Activated CD4-positive, CD25-positive, alpha-beta regulatory T cell (primary cell): ENCODE data around the gene ARHGAP25.

Source experiments
- DNase-seq, 4 experiments: peaks; one replicate each; lab custom pipeline; 2025; lab: John Stamatoyannopoulos, UW

ARHGAP25 gene, protein sequence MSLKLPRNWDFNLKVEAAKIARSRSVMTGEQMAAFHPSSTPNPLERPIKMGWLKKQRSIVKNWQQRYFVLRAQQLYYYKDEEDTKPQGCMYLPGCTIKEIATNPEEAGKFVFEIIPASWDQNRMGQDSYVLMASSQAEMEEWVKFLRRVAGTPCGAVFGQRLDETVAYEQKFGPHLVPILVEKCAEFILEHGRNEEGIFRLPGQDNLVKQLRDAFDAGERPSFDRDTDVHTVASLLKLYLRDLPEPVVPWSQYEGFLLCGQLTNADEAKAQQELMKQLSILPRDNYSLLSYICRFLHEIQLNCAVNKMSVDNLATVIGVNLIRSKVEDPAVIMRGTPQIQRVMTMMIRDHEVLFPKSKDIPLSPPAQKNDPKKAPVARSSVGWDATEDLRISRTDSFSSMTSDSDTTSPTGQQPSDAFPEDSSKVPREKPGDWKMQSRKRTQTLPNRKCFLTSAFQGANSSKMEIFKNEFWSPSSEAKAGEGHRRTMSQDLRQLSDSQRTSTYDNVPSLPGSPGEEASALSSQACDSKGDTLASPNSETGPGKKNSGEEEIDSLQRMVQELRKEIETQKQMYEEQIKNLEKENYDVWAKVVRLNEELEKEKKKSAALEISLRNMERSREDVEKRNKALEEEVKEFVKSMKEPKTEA

DNA sequence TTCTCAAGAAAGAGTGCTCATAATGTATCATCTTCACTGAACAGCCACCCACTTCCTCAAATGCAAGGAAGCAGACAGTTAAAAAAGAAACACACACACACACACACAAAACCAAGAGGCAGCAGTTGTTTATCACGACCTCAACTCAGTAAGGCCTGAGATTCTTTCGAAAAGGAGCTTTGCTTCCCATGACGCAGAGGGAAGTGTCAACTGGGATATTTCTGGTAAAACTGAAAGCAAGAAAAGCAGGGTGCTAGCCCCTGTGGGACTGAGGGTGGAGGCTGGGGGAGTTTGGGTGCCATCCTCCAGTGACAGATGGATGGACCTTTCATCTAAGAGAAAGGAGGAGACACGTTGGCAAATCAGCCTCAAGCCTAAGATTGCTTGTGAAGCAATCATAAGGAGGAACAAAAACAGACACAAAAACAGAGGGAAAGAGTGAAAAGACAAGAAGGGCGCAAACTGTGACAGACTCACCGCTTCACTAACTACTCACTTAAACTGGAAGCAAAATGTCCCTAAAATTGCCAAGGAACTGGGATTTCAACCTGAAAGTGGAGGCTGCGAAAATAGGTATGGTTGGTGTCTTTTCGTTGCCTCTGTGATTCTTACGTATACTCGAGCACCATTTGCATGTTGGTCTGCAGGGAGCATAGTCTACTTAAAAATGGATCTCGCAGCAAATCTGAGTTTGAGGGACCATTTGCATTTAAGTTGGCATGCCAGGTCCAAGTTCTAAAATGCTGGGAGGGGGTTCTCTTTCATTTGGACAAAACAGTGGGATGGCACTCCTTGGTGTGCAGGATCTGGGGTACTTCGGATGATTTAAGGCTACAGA, at the start of gene ARHGAP25:
Gene ARHGAP25 (plus strand): TSS at position 124 of the 838 bp plus-strand sequence. CDS start 389 bp downstream, at position 513.
- DNase-seq: no peak

DNA sequence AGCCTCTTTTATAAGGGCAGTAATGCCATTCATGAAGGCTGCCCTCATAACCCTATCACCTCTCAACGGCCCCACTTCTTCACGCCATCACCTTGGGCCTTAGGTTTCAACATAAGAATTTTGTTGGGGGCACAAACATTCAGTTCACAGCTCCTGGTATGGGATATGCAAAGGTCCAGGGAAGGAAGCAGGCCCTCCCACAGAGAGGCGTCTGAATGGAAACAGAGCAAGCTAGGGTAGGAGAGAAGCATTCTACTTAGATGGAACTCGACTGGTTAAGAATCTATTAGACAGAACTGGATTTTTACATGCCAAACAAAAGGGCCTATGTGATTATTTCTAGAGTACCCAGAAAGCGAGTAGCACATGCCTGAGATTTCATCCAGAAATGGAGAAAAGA, 48.4 kb upstream of the ARHGAP25 start:
- DNase-seq: no peak

DNA sequence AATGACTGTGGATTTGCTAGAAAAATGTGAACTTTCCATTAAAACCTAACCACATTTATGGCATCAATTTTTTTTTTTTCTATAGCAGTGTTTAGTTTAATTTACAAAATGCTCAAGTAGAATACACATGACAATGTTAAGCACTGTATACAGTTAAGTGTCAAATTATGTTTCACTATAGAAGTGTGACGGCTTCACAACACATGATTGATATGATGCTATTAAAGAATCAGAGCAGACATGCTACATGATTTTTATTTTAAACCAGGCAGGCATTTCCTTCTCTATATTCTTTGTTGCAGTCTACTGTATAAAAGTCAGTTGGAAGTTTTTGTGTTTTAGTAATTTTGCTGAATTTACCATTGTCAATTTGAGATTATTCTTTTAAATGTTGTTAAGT, 47.6 kb upstream of the ARHGAP25 start:
- DNase-seq: no peak

DNA sequence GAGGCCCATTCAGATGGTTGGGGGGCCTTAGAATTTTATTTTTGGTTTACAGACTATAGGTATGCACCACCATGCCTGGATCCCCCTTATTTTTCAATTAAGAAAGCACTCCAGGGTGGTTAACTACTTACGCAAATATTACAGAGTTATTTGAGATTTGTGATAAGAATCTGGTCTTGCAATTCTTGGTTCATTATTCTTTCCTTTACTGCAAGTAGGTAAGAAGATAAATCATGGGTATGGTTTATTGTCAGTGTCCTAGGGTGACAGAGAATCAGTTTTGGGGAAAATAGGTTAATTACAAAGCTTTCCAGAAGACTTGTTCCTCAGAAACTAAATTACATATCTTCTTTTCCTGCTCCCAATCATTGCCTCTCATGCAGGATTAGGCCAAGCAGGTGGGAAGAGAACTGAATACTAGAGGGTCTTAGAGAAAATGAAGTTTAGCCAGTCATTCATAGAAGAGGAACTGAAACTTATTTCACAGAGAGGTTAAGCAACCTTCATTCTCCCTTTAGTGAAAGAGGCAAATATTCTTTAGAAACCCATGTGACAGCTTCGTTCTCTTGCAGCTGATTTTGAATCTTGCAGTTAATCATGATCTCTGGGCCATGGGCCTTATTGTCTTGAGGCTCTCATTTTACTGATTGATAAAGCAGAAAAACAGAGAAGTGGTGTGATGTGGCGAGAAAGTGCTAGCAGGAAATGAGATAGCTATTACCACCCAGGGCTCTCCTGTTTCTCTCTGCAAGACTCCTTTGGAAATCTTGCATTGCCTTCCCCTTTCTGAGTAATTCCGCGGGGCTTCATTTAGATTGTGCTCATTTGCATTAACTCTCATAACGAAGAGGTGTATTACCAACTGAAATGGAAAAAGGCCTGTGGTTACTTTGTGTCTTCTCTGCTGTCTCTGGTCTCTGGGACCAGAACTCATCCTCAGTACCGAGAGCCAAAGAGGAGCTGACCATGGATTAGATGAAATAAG, 44.8 kb upstream of the ARHGAP25 start:
- no peak for DNase-seq

DNA sequence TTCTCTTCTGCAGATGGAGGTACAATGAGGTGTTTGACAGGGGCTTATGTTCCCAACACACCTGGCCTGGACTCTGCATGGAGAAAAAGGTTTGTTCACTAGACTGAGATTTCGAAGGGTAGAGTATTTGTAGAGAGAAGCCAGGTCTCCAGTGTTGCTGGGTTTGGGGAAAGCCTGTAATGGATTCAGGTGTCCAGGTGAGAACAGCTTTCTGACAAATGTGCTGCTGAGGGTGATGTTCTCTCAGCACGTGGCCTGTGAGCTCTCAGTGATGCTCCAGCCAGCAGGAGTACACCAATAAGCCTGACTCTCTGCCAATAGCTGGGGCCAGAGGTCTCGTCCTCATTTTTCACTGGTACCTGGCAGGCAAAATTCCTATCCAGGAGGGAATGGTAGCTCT, 43.8 kb upstream of the ARHGAP25 start:
- DNase-seq: no peak

DNA sequence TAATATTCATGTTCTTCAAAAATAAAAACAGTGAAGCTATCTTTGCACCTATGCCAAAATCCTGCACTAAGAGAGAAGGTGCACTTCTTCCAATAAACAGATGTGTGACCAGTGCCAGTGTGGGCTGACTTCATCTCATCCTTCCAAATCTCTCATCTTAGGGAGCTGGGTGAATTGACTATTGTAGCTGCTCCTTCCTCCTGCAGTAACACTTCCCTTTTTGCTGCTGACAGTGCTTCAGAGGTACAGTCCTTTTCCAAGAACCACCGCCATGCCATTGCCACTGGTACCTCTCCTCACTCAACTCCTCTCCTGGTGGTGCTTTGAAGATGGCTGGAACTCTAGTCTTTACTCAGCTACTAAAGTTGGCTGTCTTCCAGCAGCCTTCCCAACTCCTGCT, 42.1 kb upstream of the ARHGAP25 start:
- DNase-seq: no peak

DNA sequence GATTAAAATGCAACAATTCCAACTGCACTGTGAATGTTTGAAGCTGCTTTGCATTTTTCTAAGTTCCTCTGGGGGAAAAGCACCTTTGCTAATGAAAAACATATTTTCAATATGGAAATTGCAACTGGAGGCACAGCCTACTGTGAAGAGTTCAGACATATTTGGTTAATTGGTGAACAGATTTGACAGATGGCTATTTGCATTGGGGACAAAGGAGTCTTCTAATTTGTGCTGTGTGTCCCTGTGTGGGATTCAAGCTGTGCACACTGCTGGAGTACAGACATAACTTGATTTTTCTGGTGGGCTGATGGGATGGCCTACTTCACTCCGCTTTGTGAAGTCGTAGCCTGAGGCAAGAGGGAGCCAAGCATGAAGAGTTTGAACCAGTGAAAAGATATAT, 40.7 kb upstream of the ARHGAP25 start:
- DNase-seq: no peak

DNA sequence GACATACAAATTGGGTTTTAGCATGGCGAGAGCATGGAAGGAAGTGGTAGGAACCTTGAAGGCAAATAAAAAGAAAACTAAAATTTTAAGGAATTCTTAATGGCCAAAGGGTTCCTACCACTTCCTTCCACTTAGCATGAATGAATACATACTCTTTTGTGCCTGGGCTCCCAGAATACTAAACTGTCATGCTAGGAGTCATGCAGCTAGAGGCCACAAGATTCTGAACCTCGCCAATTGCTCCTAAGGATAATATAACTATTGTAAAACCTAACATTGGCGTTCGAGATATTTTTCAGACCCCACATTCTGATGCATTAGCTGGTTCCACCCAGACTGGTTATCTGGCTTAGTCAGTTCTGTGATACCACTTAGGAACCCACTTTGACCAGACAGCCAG, 38.6 kb upstream of the ARHGAP25 start:
- no peak for DNase-seq

DNA sequence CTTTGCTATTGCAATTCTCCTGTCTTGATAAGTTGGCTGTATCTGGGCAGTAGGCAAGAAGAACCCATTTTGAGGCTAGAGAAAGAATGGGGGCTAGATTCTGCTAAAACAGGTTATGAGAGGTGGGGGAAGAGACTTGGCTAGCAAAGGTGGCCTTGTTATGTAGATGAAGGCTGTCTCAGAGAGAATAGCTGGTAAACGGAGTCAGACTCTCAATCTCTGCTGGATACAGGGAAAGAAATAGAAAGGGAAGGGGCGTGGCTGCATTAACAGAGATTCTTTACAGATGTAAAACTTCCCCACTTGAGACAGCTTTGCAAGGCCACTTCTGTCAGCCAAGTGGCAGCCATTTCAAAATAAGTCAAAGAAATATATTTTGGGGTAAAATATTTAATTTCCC, 38.1 kb upstream of the ARHGAP25 start:
- no peak for DNase-seq

DNA sequence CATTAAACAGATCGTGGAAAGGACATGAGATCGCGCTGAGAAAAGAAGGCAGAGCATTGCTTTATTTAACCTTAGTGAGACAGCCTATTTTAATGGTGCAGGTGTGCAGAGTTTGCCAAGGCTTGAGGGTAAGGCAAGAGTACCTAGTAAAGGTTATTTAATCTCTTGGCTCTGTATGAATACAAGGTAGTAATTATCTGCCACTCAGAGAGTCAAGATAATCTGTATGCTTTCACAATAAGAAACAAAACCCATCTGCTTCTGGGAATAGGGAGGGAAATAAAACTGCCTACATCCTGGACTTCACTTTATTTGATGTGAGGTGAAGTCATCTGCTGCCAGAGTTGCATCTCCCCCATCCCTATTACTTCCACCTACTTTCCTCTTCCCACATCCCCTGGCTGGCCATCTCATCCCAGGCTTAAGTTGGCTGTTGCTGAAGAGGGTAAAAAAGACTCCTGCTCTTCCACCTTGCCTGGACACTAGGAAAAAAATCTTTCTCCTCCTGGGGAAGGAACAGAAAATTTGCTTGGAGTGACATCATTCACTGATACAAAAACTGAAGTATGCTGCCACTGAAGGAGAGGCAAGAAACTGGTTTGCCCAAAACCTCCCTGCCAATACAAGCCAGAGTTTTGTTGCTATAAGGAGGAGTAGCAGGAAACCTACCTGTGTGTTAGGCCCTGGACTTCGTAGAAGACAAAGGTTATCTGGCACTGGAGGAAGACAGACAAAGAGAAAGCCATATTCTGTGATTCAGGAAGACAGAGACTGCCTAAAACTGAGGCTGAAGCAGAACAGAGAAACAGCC, 35.8 kb upstream of the ARHGAP25 start:
- DNase-seq: no peak

DNA sequence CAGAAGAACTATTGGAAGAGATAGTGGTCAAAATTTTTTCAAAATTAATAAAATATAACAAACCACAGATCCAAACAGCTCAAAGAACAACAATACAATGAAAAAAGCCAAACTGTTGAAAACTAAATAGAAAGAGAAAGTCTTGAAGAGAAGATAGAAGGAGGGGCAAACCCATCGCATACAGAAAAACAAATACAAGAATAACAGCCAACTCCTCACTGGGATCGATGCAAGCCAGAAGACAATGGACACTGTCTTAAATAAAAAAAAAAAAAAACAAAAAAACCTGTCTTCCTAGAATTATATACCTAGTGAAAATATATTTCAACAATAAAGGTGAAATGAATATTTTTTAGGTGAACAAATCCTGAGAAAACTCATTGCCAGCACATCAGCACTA, 34.1 kb upstream of the ARHGAP25 start:
- no peak for DNase-seq

DNA sequence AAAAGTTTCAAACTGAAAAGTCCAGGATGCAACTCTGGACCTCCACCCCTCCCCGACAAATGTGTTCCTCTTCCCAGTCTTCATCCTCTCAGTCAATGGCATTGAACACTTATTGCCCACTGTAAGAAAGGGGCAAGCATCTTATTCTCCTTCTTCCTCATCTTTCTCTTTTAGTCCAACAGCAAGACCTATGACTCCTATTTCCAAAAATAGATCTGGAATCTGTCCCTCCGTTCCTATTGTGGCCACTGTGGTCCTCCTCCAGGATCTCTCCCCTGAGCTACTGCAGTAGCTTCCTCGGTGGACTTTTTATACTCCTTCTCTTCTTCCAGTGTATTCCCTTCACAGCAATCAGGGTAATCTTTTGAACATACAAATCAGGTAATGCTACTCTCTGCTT, 28.0 kb upstream of the ARHGAP25 start:
- DNase-seq: no peak

DNA sequence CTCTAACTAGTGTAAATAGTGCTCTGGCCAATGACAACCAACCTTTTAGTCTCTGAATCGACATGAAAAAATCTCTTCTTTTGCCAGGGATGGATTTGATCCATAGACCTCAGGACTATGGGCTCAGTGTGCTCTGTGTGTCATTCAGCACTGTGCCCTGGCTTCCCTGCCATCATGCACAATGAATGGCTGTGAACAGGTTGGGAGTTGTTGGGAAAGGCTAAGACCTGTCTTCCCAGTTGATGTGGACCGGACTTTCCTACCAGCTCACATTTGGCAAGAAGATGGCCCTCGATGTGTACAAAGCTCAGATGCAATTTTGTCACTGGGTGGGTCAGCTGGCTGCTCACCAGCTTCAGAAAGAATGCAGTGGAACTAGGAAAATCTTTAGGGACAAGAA, 26.0 kb upstream of the ARHGAP25 start:
- DNase-seq: no peak

DNA sequence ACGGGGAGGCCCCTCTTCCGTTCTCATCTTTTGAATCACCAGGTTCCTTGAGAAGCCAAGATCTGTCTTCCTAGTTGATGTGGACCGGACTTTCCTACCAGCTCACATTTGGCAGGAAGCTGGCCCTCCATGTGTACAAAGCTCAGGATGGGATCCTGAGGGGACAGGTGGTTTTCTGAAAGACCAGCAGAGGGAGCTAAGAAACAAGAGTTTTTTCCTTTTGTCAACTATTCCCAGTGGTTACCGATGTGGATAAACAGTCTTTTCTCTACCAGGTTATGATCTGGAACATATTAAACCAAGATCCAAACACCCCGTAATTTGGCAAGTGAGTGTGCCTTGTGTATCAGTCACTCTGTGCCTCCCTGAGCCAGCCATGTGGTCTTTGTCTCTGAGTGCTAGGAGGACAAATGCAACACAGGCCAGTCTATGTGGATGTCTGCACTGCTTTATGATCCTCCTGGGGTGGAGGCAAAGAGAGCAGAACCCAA, 25.1 kb upstream of the ARHGAP25 start:
- no peak for DNase-seq

DNA sequence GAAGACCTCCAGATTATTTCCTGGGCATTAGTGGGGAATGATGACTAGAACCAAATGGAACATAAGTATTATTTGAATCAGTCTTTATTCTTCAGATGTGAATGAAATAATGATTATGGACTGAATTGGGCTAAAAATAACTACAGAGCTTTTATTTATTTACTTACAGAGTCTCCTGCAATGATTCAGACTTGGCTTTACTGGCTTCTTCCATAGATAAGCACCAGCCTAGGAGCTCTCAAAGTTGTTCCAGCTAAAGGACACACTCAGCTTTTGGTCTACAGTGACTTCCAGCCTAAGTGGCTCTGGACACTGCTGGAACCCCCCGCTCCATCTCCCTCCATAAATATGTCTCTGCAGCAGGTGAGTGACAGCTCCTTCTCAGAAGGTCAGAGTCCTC, 24.3 kb upstream of the ARHGAP25 start:
- DNase-seq: no peak

DNA sequence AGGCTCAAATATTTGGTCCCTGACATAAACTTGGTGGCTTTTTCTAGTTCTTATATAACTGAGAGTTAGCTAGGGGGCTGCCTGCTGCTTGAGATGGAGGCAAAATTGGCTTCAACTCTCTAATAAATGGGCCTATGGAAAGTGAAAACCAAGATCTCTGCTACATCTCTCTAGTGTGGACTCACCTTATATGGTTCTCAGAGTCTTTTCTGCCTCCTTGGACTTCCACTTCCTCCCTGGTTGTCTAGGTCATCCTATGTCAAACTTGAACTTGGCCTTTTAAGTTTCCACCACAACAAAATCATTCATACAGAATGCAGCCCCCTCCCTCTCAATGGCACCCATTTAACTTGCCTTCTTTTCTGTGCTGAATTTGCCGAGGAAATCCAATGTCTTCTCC, 23.9 kb upstream of the ARHGAP25 start:
- no peak for DNase-seq

DNA sequence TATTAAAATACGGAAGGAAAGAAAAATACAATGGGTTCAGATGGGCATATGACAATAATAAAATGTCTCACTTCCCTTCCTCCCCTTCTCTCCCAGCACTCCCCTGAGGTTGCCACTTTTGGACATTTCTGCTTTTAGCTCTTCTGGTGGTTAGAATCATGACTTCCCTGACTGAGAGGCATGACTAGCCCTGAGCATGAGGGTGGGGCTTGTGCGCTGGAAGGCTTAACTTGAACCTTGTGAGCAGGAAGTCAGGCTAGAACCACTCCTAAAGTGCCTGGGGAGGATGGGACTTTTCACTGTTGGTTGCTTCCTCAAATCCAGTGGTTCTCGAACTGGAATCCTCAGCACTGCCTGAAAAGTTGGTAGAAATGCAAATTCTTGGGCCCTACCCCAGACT, 19.7 kb upstream of the ARHGAP25 start:
- DNase-seq: peak in 1 of 4 experiments; percentile 7

DNA sequence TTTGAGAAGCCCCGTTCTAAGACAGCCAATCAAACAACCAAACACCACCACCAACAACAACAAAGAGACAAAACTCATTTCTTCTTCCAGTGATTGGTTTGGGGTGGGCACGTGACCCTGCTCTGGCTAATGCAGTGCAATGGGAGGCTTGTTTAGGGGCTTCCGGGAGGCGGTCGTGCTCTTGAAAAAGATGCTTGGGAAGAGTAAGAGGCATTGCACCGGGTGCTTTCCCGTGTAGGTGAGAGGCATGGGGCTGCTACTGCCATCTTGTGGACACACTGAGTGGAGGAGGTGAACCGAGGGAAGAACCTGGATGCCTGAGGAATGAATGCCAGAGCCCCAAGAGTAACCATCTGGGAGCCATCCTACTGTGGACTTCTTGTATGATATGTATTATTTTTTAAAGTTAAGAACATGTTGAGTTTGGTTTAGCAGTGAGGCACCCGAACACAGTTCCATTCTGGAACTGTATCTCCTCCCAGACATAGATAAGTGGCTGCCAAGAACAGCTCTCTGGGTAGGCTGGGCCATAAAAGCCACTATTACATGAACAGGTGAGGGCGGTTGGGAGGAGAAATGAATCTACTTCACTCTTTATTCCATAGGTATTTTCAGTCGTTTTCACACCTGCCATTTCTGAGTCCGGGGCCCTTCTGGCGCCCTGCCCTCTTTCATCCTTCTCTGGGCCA, 19.1 kb upstream of the ARHGAP25 start:
- DNase-seq: peak in 1 of 4 experiments; percentile 31

DNA sequence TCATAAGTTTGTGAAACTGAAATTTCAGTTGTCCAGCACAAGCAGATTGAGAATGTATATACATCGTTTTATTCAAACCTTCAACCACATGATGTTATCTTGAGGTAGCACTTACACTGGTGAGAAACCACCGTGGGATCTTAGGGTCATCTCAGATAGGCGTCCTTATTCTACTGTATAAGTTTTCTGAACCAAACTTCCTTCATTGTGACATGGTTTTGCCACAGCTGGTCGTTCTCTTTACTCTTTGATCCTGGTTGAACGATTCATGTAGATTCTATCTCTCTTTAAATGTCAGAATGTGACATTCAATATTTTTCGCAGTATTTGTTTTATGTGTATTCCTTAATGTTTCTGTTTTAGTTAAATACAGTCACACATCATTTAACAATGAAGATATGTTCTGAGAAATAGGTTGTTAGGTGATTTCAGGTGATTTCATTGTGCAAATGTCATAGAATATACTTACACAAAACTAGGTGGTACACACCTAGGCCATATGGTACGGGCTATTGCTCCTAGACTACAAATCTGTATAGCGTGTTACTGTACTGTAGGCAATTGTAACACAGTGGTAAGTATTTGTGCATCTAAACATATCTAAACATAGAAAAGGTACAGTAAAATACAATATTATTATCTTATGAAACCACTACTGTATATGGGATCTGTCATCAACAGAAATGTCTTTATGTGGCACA, 17.9 kb upstream of the ARHGAP25 start:
- DNase-seq: no peak
